H9 (cell line): ENCODE data around the gene INPP5A. TPM values are rescaled to one million over a fixed set of nuclear protein-coding genes. Genes with fewer than 3 reads are reported as not detected.

Experiments used
- DNase-seq: peaks from one replicate; pipeline ENCODE4 v3.0.0-alpha.2; 2017
- H2AFZ ChIP-seq: one replicate; pipeline ENCODE4 v1.6.1; 2013; ENCODE audit warnings: mild to moderate bottlenecking, low read length, control low read depth, moderate library complexity
- H2AK5ac ChIP-seq: 2 replicates; pipeline ENCODE4 v1.6.1; 2013; ENCODE audit warnings: low read length, control low read depth, mixed read lengths; ENCODE audit not compliant: insufficient read length
- H2BK120ac ChIP-seq: one replicate; pipeline ENCODE4 v1.6.1; 2013; ENCODE audit warnings: low read depth, mild to moderate bottlenecking, low read length, control low read depth, inconsistent platforms; ENCODE audit not compliant: poor library complexity, severe bottlenecking
- H2BK12ac ChIP-seq: 2 replicates; pipeline ENCODE4 v1.6.1; 2013; ENCODE audit warnings: low read length, control low read depth, mixed read lengths, low read depth; ENCODE audit not compliant: insufficient read length
- H2BK15ac ChIP-seq: 2 replicates; pipeline ENCODE4 v1.6.1; 2013; ENCODE audit warnings: low read depth, low read length, control low read depth
- H2BK20ac ChIP-seq: one replicate; pipeline ENCODE4 v1.6.1; 2013; ENCODE audit warnings: low read depth, mild to moderate bottlenecking, low read length, control low read depth, inconsistent platforms; ENCODE audit not compliant: poor library complexity, severe bottlenecking
- H2BK5ac ChIP-seq: 2 replicates; pipeline ENCODE4 v1.6.1; 2013; ENCODE audit warnings: low read length, control low read depth, mixed read lengths; ENCODE audit not compliant: insufficient read length
- H3K14ac ChIP-seq: 2 replicates; pipeline ENCODE4 v1.6.1; 2013; ENCODE audit warnings: low read length, control low read depth; ENCODE audit not compliant: insufficient read depth
- H3K18ac ChIP-seq: 2 replicates; pipeline ENCODE4 v1.6.1; 2013; ENCODE audit warnings: low read depth, mild to moderate bottlenecking, mixed read lengths, low read length, control low read depth; ENCODE audit not compliant: insufficient read length
- H3K23ac ChIP-seq: 2 replicates; pipeline ENCODE4 v1.6.1; 2013; ENCODE audit warnings: low read length, control low read depth, mixed read lengths, low read depth; ENCODE audit not compliant: insufficient read length
- H3K23me2 ChIP-seq: 2 replicates; pipeline ENCODE4 v1.6.1; 2013; ENCODE audit warnings: low read depth, mild to moderate bottlenecking, mixed read lengths, low read length, control low read depth; ENCODE audit not compliant: insufficient read length, poor library complexity, severe bottlenecking
- H3K27ac ChIP-seq: 2 replicates; pipeline ENCODE4 v1.5.1; 2013; ENCODE audit warnings: low read length, control low read depth, mixed read lengths, low read depth; ENCODE audit not compliant: insufficient read length
- H3K27me3 ChIP-seq: 2 replicates; pipeline ENCODE4 v1.6.1; 2013; ENCODE audit warnings: low read length, control low read depth, inconsistent platforms; ENCODE audit not compliant: insufficient read depth
- H3K4ac ChIP-seq: 2 replicates; pipeline ENCODE4 v1.6.1; 2013; ENCODE audit warnings: low read depth, mild to moderate bottlenecking, control low read depth, inconsistent platforms, low read length, moderate library complexity
- H3K4me1 ChIP-seq: 2 replicates; pipeline ENCODE4 v1.6.1; 2013; ENCODE audit warnings: low read length, control low read depth, inconsistent platforms; ENCODE audit not compliant: insufficient read depth
- H3K4me2 ChIP-seq: 2 replicates; pipeline ENCODE4 v1.6.1; 2013; ENCODE audit warnings: low read length, control low read depth, mixed read lengths; ENCODE audit not compliant: insufficient read length, insufficient read depth
- H3K56ac ChIP-seq: 2 replicates; pipeline ENCODE4 v1.6.1; 2013; ENCODE audit warnings: low read depth, mild to moderate bottlenecking, mixed read lengths, low read length, control low read depth; ENCODE audit not compliant: insufficient read length
- H3K79me1 ChIP-seq: 2 replicates; pipeline ENCODE4 v1.6.1; 2013; ENCODE audit warnings: low read depth, mild to moderate bottlenecking, moderate library complexity, low read length, control low read depth, inconsistent platforms; ENCODE audit not compliant: insufficient read depth, poor library complexity, severe bottlenecking
- H3K79me2 ChIP-seq: 2 replicates; pipeline ENCODE4 v1.6.1; 2013; ENCODE audit warnings: low read length, control low read depth, inconsistent platforms; ENCODE audit not compliant: insufficient read depth
- H3K9ac ChIP-seq: 2 replicates; pipeline ENCODE4 v1.6.1; 2013; ENCODE audit warnings: low read length, control low read depth, mixed read lengths; ENCODE audit not compliant: insufficient read length; ENCODE audit errors: extremely low read depth
- H3K9me3 ChIP-seq: one replicate; pipeline ENCODE4 v1.6.1; 2013; ENCODE audit warnings: low read depth, low read length, inconsistent platforms; ENCODE audit not compliant: control insufficient read depth
- H3T11ph ChIP-seq: one replicate; pipeline ENCODE4 v1.6.1; 2013; ENCODE audit warnings: mild to moderate bottlenecking, low read length, control low read depth, inconsistent platforms
- H4K20me1 ChIP-seq: one replicate; pipeline ENCODE4 v1.6.1; 2013; ENCODE audit not compliant: control insufficient read depth, insufficient read length, insufficient read depth
- H4K5ac ChIP-seq: 2 replicates; pipeline ENCODE4 v1.6.1; 2013; ENCODE audit warnings: low read depth, mild to moderate bottlenecking, mixed read lengths, low read length, control low read depth; ENCODE audit not compliant: insufficient read length
- H4K8ac ChIP-seq: replicated peaks from 2 replicates; pipeline ENCODE4 v1.6.1; 2013; ENCODE audit warnings: low read length, control low read depth, mixed read lengths, low read depth; ENCODE audit not compliant: insufficient read length
- H4K91ac ChIP-seq: 2 replicates; pipeline ENCODE4 v1.6.1; 2013; ENCODE audit warnings: low read depth, mild to moderate bottlenecking, moderate library complexity, mixed read lengths, low read length, control low read depth; ENCODE audit not compliant: insufficient read length
- H3K27ac Mint-ChIP-seq, 3 experiments: 2 replicates in 2 of 3; 3 replicates in 1 of 3; pipeline ENCODE4 v1.8.0; 2020 to 2021; ENCODE audit warnings: mixed read lengths in 3 of 3, mild to moderate bottlenecking in 1 of 3, moderate library complexity in 1 of 3
- H3K27me3 Mint-ChIP-seq: 2 replicates; pipeline ENCODE4 v1.8.0; 2021; ENCODE audit warnings: low read depth, mild to moderate bottlenecking, moderate library complexity, mixed read lengths
- H3K36me3 Mint-ChIP-seq, 3 experiments: 2 replicates in 2 of 3; 3 replicates in 1 of 3; pipeline ENCODE4 v1.8.0; 2020 to 2021; ENCODE audit warnings: low read depth in 3 of 3, mixed read lengths in 3 of 3; ENCODE audit not compliant: insufficient read depth in 1 of 3
- H3K4me1 Mint-ChIP-seq, 2 experiments: 2 replicates each; pipeline ENCODE4 v1.8.0; 2020; ENCODE audit warnings: mixed read lengths in 2 of 2
- H3K4me3 Mint-ChIP-seq, 2 experiments: 2 replicates in 1 of 2; 3 replicates in 1 of 2; pipeline ENCODE4 v1.8.0; 2020 to 2021; ENCODE audit warnings: mild to moderate bottlenecking in 2 of 2, mixed read lengths in 2 of 2, moderate library complexity in 1 of 2
- H3K9me3 Mint-ChIP-seq, 2 experiments: 2 replicates in 1 of 2; 3 replicates in 1 of 2; pipeline ENCODE4 v1.8.0; 2020; ENCODE audit warnings: mild to moderate bottlenecking in 2 of 2, mixed read lengths in 2 of 2, moderate library complexity in 1 of 2
- CTCF ChIP-seq: fragments of 200-600 bp; sonication (generic); conservative IDR thresholded peaks from 3 replicates; pipeline ENCODE4 v1.8.0; 2021; ENCODE audit warnings: antibody characterized with exemption, mild to moderate bottlenecking
- WGBS: extraction: QIAGEN DNeasy Blood & Tissue Kit; methylation state at CpG from one replicate; pipeline ENCODE4 v1.1.7; 2013; ENCODE audit warnings: missing lambda C conversion rate, low lambda C conversion rate, mixed read lengths; ENCODE audit not compliant: insufficient read length; ENCODE audit errors: extremely low coverage; 5-methylcytosine and 5-hydroxymethylcytosine counted together
- total RNA-seq: library from RNA; stranded (reverse); gene quantifications from 2 replicates; pipeline ENCODE4 v1.2.1, GENCODE V29; 2021

The INPP5A gene
- total RNA-seq, 1 experiment from 2014 or later: 17.7 TPM

- no peak for TF ChIP-seq CTCF
- no CpG with 5 or more reads among the region's 15 CpGs for WGBS
- no peak overlapping the region for H2AFZ ChIP-seq
- no peak overlapping the region for H4K8ac ChIP-seq
- H2BK5ac ChIP-seq: no peak overlapping the region
- Mint-ChIP-seq H3K36me3 (no peaks in the 10 kb centered on the region; a peak in 1 of 7 replicates), H3K4me1 (peaks cover 6 to 9% of the 10 kb centered on the region in 2 experiments), H3K9me3 (no peaks in the 10 kb centered on the region), H3K27me3 (no peaks in the 10 kb centered on the region), H3K4me3 (no peak overlapping the region), H3K27ac (no peak overlapping the region)
- H2BK120ac ChIP-seq: no peak overlapping the region
- no peak overlapping the region for H3K56ac ChIP-seq
- no peak overlapping the region for H2BK12ac ChIP-seq
- H3K4me1 ChIP-seq: no peaks in the 10 kb centered on the region
- H3K4ac ChIP-seq: no peak overlapping the region
- no peak overlapping the region for H4K91ac ChIP-seq
- H3K79me1 ChIP-seq: no peaks in the 10 kb centered on the region
- H3K23me2 ChIP-seq: no peaks in the 10 kb centered on the region
- H3T11ph ChIP-seq: no peak overlapping the region
- no peak overlapping the region for H2BK20ac ChIP-seq
- H3K9me3 ChIP-seq: no peaks in the 10 kb centered on the region
- H2AK5ac ChIP-seq: no peak overlapping the region
- H2BK15ac ChIP-seq: no peak overlapping the region
- H4K20me1 ChIP-seq: no peaks in the 10 kb centered on the region
- DNase-seq: no peak
- no peak overlapping the region for H4K5ac ChIP-seq
- no peak overlapping the region for H3K14ac ChIP-seq
- H3K23ac ChIP-seq: no peak overlapping the region
- no peak overlapping the region for H3K18ac ChIP-seq
- no peaks in the 10 kb centered on the region for H3K79me2 ChIP-seq
- no peak overlapping the region for H3K9ac ChIP-seq
- H3K4me2 ChIP-seq: no peak overlapping the region
- H3K27me3 ChIP-seq: no peaks in the 10 kb centered on the region
- no peak overlapping the region for H3K27ac ChIP-seq
Measured at GRCh38 chr10:132730573-132730953, 193.0 kb downstream of the INPP5A start.
